Hepatocyte (in vitro differentiated cells): ENCODE results near the gene ZNF653. TPM values are rescaled to one million over a fixed set of nuclear protein-coding genes. Genes with fewer than 3 reads are reported as not detected.

Experiments
- DNase-seq: peaks from one replicate; pipeline ENCODE4 v3.0.0-alpha.2; 2016; ENCODE audit warnings: low spot score
- H2AFZ ChIP-seq: fragments of 200-600 bp; sonication (generic); 2 replicates; pipeline ENCODE4 v1.6.0; 2016; ENCODE audit warnings: antibody characterized with exemption, mild to moderate bottlenecking
- H3K27ac ChIP-seq: fragments of 200-600 bp; sonication (generic); 2 replicates; pipeline ENCODE4 v1.5.1; 2016; ENCODE audit warnings: mild to moderate bottlenecking
- H3K27me3 ChIP-seq: fragments of 200-600 bp; sonication (generic); 2 replicates; pipeline ENCODE4 v1.6.1; 2016
- H3K36me3 ChIP-seq: fragments of 200-600 bp; sonication (generic); replicated peaks from 2 replicates; pipeline ENCODE4 v1.5.1; 2016; ENCODE audit warnings: low read depth; ENCODE audit not compliant: insufficient read depth
- H3K4me1 ChIP-seq: fragments of 200-600 bp; sonication (generic); 2 replicates; pipeline ENCODE4 v1.5.1; 2016; ENCODE audit warnings: mild to moderate bottlenecking, moderate library complexity; ENCODE audit not compliant: insufficient read depth
- H3K4me2 ChIP-seq: fragments of 200-600 bp; sonication (generic); 2 replicates; pipeline ENCODE4 v1.6.0; 2016
- H3K4me3 ChIP-seq: fragments of 200-600 bp; sonication (generic); 2 replicates; pipeline ENCODE4 v1.5.1; 2016; ENCODE audit warnings: mild to moderate bottlenecking
- H3K79me2 ChIP-seq: fragments of 200-600 bp; sonication (generic); 2 replicates; pipeline ENCODE4 v1.6.0; 2017; ENCODE audit warnings: mild to moderate bottlenecking
- H3K9me2 ChIP-seq: fragments of 200-600 bp; sonication (generic); replicated peaks from 2 replicates; pipeline ENCODE4 v1.6.0; 2017; ENCODE audit warnings: mild to moderate bottlenecking; ENCODE audit not compliant: insufficient read depth
- H3K9me3 ChIP-seq: fragments of 200-600 bp; sonication (generic); 2 replicates; pipeline ENCODE4 v1.5.1; 2016; ENCODE audit warnings: low read depth, mild to moderate bottlenecking
- H4K20me1 ChIP-seq: fragments of 200-600 bp; sonication (generic); 2 replicates; pipeline ENCODE4 v1.6.0; 2016; ENCODE audit warnings: mild to moderate bottlenecking; ENCODE audit not compliant: insufficient read depth, poor library complexity, severe bottlenecking
- CTCF ChIP-seq: fragments of 200-600 bp; sonication (generic); IDR thresholded peaks from 2 replicates; pipeline ENCODE4 v1.5.1; 2016; ENCODE audit warnings: antibody characterized with exemption, mild to moderate bottlenecking; ENCODE audit not compliant: poor library complexity
- EZH2 ChIP-seq: fragments of 200-600 bp; sonication (generic); IDR thresholded peaks from 2 replicates; pipeline ENCODE4 v1.6.1; 2016; ENCODE audit warnings: antibody characterized with exemption, mild to moderate bottlenecking, borderline replicate concordance
- EZH2phosphoT487 ChIP-seq: fragments of 200-600 bp; sonication (generic); IDR thresholded peaks from one replicate; pipeline ENCODE4 v1.6.1; 2018; ENCODE audit warnings: antibody characterized with exemption, mild to moderate bottlenecking, low read depth, moderate library complexity; ENCODE audit not compliant: unreplicated experiment, severe bottlenecking
- WGBS: methylation state at CpG from one replicate; pipeline ENCODE4 v1.1.6; 2016; ENCODE audit warnings: low lambda C conversion rate; ENCODE audit errors: missing lambda C conversion rate; 5-methylcytosine and 5-hydroxymethylcytosine counted together
- polyA plus RNA-seq: library from polyadenylated mRNA; unstranded; fragments of >200 nt; fragmentation: Nextera tagmentation; extraction: Ambion mirVana; gene quantifications from 2 replicates; pipeline ENCODE4 v1.2.1, GENCODE V29; 2016
- total RNA-seq: library from RNA; depleted of rRNA; stranded (reverse); fragments of >200 nt; gene quantifications from 2 replicates; pipeline ENCODE4 v1.2.3, GENCODE V29; 2014

The ZNF653 gene
- total and polyA plus RNA-seq, 2 experiments from 2014 or later: 8.4 to 9.6 TPM

GRCh38 chr19:11482384-11483050 lies 23.1 kb downstream of the ZNF653 start:
- H3K9me3 ChIP-seq: no peaks in the 10 kb centered on the region
- peaks cover 55% of the 10 kb centered on the region for H3K27me3 ChIP-seq
- H2AFZ ChIP-seq: no peak overlapping the region
- TF ChIP-seq CTCF (peak; percentile 67), EZH2 (no peak), EZH2phosphoT487 (no peak)
- H3K4me3 ChIP-seq: peak overlapping the region; percentile 33
- no peaks in the 10 kb centered on the region for H4K20me1 ChIP-seq
- no peaks in the 10 kb centered on the region for H3K9me2 ChIP-seq
- peak; percentile 88 for DNase-seq
- no peaks in the 10 kb centered on the region for H3K79me2 ChIP-seq
- 10% methylated on average over 35 of the region's 58 CpGs for WGBS
- H3K27ac ChIP-seq: no peak overlapping the region
- peak overlapping the region; percentile 79 for H3K4me2 ChIP-seq
- H3K4me1 ChIP-seq: peaks cover 5% of the 10 kb centered on the region
- H3K36me3 ChIP-seq: no peaks in the 10 kb centered on the region

GRCh38 chr19:11481534-11482383 lies 23.9 kb downstream of the ZNF653 start:
- DNase-seq: peak; percentile 64
- H3K9me2 ChIP-seq: no peaks in the 10 kb centered on the region
- no peaks in the 10 kb centered on the region for H3K36me3 ChIP-seq
- no peak overlapping the region for H2AFZ ChIP-seq
- TF ChIP-seq EZH2phosphoT487 (no peak), EZH2 (peak; percentile 55)
- peaks cover 5% of the 10 kb centered on the region for H3K4me1 ChIP-seq
- H3K4me2 ChIP-seq: peak overlapping the region; percentile 79
- peaks cover 55% of the 10 kb centered on the region for H3K27me3 ChIP-seq
- WGBS: 13% methylated on average over 48 of the region's 50 CpGs
- no peaks in the 10 kb centered on the region for H3K9me3 ChIP-seq
- peak overlapping the region; percentile 33 for H3K4me3 ChIP-seq
- no peaks in the 10 kb centered on the region for H3K79me2 ChIP-seq
- H4K20me1 ChIP-seq: no peaks in the 10 kb centered on the region
- no peak overlapping the region for H3K27ac ChIP-seq

- H3K4me1 ChIP-seq: peaks cover 5% of the 10 kb centered on the region
- TF ChIP-seq EZH2 (no peak), EZH2phosphoT487 (no peak), CTCF (no peak)
- H3K4me3 ChIP-seq: no peak within 1 kb of the TSS
- DNase-seq: no peak
- H3K79me2 ChIP-seq: no peaks in the 10 kb centered on the region
- H3K4me2 ChIP-seq: peak within 1 kb of the TSS; percentile 79
- no peaks in the 10 kb centered on the region for H3K36me3 ChIP-seq
- H3K27me3 ChIP-seq: peaks cover 55% of the 10 kb centered on the region
- H3K9me3 ChIP-seq: no peaks in the 10 kb centered on the region
- H2AFZ ChIP-seq: no peak within 1 kb of the TSS
- H4K20me1 ChIP-seq: no peaks in the 10 kb centered on the region
- WGBS: 24% methylated on average over 25 of the region's 77 CpGs
- no peaks in the 10 kb centered on the region for H3K9me2 ChIP-seq
- no peak within 1 kb of the TSS for H3K27ac ChIP-seq
These were observed 24.7 kb downstream of the ZNF653 start, which contains the start of gene ELAVL3 for GRCh38 chr19:11480715-11481533. TSS of gene ELAVL3 (minus strand) at chr19:11481046. CDS start at chr19:11480608, 438 bp downstream.
